HG02973 (cell line): ENCODE results near the gene PALD1.
A peak's percentile ranks its signal among the peaks of the same experiment; 100 is the strongest.
"Not testable (repeated sequence)": the region's sequence is repeated elsewhere in the genome, so short reads cannot be mapped to it uniquely, and the experiment has no call there.

Source experiments
- ATAC-seq: cut with Tn5 transposase; IDR thresholded peaks from one replicate; pipeline ENCODE4 v1.9.1; 2021; ENCODE audit warnings: moderate library complexity; ENCODE audit not compliant: unreplicated experiment

The PALD1 gene

DNA sequence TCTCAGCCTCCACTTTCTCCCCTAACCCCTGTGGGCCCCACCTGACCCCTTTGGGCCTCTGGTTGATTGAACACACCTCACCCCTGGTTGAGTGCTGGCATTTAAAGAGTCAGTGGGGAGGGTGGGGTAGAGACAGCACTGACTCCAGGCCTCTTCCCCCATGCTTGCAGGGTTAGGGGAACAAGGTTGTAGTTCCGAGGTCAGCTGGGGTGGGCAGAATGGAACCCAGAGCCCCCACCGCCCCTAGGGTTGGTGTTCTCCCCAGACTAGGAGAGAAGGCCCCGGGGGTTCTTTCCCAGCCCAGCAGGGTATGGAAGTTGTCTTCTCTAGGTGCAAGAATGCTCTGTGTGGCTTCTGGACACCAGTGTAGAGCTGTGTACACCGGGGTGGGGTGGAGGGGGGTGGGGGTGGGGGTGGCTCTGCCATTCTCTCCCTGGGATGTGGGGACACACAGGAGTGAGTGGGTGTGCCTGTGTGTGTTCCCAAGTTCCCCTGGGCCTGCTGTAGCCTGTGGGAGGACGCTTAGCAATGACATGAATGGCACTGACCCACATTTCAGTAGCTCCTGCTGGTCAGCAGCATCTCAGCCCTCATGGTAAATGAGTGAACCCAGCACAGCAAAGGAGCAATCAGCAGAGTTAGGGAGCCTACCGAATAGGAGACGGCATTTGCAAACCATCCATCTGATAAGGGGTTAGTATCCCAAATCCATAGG, 90.4 kb downstream of the PALD1 start:
- no peak for ATAC-seq

GRCh38 chr10:70571236-70571635, 92.7 kb downstream of the PALD1 start:
- ATAC-seq = no peak

- ATAC-seq = no peak
These were observed 93.3 kb downstream of the PALD1 start for GRCh38 chr10:70571636-70572439.

GRCh38 chr10:70573599-70574506, 95.3 kb downstream of the PALD1 start:
- ATAC-seq = no peak

DNA sequence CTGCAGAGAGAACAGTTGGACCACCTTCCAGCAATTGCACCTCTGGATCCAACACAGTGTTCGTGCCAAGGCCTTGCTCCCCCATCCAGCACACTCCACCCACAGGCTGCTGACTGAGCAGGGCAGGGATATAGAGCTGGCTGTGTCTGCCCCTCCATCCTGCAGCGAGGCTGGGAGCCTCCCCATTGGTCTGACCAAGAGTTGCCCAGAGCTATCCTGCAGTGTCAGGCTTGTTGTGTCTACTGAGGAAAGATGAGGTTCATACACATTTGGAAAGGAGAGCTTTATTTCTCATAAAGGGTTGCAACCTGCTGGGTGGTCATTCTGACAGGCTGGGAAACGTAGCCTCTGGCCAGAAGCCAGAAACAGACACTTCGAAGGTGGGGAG, 96.9 kb downstream of the PALD1 start:
- ATAC-seq = no peak

GRCh38 chr10:70575874-70576802, 97.6 kb downstream of the PALD1 start:
- peak; percentile 37 for ATAC-seq

DNA sequence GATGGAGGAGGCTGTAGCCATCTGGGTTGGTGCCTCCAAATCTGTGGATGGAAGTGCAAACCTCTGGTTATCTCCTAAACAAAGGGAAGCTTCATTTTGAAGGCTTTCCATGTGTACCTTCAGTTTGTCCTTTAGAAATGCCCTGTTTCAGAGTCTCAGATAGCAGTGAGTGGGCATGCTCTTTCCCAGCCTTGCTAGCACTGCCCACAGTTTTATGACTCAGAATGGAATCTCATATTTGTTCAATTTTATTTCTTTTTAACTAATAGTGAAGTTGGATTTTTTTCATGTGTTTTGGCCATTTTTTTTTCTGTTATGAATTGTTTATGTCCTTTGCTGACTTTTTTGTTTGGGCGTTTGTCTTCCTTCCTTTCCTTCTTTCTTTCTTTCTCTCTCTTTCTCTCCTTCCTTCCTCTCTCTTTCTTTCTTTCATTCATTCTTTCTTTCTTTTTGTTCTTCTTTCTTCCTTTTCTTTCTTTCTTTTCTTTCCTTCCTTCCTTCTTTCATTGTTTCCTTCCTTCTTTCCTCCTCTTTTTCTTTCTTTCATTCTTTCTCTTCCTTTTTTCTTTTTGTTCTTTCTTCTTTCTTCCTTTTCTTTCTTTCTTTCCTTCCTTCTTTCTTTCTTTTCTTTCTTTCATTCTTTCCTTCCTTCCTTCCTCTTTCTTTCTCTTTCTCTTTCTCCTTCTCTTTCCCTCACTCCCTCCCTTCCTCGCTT, 98.4 kb downstream of the PALD1 start:
- ATAC-seq = no peak

DNA sequence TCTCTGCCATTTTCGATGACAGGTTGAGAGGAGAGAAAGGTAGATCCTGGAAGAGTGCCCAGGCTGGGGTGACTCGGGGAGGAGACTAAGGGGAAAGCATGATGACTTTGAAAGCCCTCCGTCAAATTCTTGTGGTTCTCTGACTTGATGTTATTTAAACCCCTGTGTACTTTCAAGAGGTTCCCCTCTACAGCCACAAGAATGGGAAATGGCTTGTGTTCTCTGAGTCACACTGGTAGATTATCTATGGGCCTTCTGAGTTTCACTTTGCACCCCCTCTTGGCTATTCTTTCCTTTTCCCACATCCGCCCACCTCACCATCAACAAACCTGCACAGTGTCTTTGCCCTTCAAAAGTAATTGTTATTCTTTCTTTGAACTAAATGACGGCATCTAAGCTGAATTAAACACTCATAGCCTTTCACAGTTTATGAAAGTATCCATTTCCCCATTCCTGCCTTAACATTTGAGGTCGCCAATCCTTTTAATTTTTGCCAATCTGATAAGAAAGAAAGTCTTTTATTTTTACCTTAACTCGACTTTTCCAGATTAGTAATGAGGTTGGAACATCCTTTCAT, 99.9 kb downstream of the PALD1 start:
- peak; percentile 44 for ATAC-seq

DNA sequence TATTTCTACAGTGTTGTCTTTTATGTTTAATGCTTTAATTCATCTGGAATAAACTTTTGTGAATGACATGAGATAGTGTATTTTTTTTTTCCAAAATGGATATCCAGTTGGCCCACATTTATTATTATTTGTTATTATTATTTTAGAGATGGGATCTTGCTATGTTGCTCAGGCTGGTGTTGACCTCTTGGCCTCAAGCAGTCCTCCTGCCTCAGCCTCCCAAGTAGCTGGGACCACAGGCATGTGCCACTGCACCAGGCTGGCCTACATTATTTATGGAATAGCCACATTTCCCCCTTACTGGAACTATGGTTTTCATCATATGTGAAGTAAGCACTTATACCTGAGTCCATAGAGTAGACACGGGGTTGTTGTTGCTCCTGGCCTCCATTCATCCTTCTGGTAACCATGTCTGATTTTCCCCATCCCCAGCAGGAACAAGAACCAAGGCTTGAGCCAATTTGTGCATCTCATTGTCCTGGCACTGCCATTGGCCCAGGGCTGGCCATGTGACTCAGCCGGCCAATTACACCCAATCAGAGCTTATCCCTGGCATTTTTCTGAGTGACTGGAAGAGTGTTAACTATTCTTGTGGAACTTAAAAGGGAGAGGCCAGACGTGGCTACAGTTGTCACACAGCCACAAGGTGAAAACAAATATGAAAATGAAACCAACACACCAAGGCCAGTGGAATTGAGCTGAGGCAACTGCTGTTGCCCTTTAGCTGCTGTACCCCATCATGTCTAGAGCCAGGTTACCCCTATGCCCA, 100.9 kb downstream of the PALD1 start:
- ATAC-seq = no peak

DNA sequence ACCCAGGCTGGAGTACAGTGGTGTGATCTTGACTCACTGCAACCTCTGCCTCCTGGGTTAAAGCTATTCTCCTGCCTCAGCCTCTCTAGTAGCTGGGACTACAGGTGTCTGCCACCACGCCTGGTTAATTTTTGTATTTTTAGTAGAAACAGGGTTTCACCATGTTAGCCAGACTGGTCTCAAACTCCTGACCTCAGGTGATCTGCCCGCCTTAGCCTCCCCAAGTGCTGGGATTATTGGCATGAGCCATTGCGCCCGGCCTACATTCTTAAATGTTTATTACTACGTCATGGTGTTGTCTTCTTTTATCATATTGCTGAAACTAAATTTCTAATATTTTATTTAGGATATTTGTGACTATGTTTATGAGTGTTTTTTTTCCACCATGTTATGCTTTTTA, 102.6 kb downstream of the PALD1 start:
- not testable (repeated sequence) for ATAC-seq

GRCh38 chr10:70582793-70583668, 104.5 kb downstream of the PALD1 start:
- no peak for ATAC-seq

- ATAC-seq = no peak
These were observed 105.1 kb downstream of the PALD1 start for GRCh38 chr10:70583669-70584037.

DNA sequence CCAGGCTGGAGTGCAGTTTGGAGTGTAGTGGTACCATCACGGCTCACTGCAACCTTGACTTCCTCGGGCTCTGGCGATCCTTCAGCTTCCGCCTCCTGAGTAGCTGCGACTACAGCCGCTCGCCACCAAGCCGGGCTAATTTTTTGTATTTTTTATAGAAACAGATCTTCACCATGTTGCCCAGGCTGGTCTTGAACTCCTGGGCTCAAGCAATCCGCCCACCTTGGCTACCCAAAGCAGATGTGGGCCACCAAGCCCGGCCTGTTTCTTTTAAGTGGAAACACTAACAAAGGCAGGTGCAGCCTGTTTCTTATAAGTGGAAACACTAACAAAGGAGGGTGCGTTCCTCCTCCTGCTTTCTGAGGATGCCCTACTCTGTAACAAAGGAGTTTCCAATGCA, 105.8 kb downstream of the PALD1 start:
- no peak for ATAC-seq

DNA sequence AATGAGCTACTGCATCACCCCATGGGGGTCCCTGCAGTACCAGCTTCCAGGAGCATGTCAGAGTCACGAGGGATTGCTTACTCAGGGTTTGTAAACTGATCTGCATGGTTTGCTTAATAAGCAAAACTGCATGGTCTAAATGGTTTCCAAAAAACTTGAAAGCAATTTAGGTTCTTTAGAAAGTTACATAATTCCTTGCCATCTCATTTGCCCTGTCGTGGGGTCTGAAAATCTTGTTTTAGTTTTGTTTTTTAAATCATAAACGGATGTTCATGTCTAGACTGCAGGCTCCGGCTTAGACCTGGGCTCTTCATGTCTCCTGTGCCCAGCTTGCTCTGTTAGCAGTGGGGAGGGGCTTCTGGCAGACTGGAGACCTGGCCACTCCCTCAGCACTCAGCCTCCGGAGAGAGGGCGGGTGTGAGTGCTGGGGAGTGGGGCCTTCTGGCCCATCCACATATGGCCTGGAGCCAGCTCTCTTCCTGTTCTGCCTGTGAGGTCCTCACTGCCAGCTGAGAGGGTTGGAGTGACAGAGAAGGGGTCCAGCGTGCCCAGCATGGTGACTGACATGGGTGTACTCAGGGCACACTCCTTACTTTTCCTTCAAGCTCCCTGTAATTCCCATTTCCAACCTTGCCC, 106.5 kb downstream of the PALD1 start:
- no peak for ATAC-seq

- no peak for ATAC-seq
These were observed 107.1 kb downstream of the PALD1 start for GRCh38 chr10:70585578-70586169.

- ATAC-seq = no peak
These were observed 107.9 kb downstream of the PALD1 start for GRCh38 chr10:70586348-70586930.
